T follicular helper cell (primary cell): ENCODE measurements around the gene FSD1.
A peak's percentile ranks its signal among the peaks of the same experiment; 100 is the strongest.
"Not testable (repeated sequence)": the region's sequence is repeated elsewhere in the genome, so short reads cannot be mapped to it uniquely, and the experiment has no call there.

ENCODE experiments used
- DNase-seq: peaks from one replicate; pipeline ENCODE4 v3.0.0-alpha.2; 2020; ENCODE audit warnings: low read depth
- total RNA-seq, 2 experiments: gene quantifications; one replicate each; lab custom pipeline; 2026; lab: John Stamatoyannopoulos, UW

Gene FSD1
- 1.8 to 2.7 reads per million in 2 experiments for total RNA-seq

DNA sequence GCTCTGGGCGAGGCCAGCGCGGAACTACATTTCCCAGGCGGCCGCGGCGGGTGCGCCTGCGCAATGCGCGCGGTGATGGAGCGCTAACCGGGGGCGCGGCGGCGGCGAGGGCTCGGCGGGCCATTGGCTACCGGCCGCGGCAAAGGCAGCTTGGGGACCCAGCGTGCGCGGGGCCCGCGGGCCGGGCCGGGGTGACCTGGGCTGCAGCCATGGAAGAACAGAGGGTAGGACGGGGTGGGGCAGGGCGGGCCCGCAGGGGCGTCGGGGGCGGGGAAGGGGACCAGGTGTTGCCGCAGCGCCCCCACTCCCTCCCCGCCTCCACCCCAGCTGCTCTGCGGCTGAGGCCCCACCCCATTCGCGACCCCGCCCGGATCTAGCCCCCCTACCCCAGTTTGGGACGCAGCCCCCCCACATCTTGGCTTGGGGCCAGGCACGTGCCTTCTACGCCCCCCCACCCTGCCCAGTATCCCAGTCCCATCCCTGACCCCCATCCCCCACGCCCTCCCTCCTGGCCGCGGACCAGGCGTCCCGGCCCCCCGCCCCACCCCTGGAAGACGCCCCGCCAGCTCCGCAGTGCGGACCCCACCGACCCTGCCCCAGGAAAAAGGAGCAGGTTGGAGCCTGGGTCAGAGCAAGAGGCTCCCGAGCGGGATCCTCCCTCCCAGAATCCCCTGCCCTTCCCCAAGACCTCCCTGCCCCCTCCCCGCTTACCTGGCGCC is at the start of gene FSD1:
TSS of gene FSD1 (plus strand) at position 61 of the 719 bp plus-strand sequence. CDS start at position 210, 149 bp downstream.
- DNase-seq, result peak; percentile 25

GRCh38 chr19:4256563-4256962 is 47.8 kb upstream of the FSD1 start:
- DNase-seq, result no peak

DNA sequence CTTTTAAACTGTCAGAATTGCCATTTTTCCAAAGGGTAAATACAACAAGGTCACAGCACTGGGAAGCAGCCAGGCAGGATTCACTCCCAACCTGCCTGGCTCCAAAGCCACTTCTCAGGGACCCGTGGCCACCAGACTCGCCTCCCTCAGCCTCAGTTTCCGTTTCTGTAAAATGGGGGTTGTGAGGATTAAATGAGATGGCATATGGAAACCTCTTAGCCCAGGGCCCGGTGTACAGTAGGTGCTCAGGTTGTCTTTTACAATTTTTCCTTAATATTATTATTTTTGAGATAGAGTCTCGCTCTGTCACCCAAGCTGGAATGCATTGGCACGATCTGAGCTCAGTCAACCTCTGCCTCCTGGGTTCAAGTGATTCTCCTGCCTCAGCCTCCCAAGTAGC is 47.4 kb upstream of the FSD1 start:
- no peak for DNase-seq

DNA sequence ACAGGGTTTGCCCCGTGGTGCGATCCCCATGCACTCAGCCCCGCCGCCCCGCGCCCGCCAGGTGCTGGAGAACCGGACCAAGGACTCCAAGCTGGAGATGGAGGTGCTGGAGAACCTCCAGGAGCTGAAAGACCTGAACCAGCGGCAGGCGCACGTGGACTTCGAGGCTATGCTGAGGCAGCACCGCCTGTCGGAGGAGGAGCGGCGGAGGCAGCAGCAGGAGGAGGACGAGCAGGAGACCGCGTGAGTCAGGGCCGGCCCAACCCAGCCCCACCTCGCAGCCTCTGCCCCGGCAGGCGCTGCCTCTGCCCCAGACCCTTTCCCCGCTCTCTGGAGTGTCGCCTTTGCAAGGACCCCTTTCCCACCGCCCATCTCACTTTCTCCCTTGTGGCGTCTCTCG is 46.2 kb upstream of the FSD1 start:
- no peak for DNase-seq

DNA sequence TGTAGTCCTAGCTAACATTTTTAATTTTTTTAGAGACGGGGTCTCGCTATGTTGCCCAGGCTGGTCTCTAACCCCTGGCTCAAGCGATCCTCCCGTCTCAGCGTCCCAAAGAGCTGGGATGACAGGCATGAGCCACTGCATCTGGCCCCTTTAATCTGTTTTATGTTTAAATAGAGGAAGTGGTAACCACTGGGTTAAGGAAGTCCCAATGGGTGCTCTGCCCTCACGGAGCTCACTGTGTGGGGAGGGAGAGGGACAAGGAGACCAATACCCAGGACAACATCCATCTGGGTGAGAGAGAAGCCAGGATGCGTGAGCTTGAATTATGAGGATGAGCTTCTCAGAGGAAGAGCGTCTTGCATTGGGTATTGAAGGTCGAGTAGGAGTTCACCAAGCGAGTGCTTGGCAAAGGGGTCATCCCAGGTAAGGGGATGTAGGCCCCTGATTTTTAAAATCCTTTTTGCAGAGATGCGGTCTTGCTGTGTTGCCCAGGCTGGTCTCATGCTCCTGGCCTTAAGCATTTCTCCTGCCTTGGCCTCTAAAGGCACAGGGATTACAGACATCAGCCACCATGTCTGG is 43.7 kb upstream of the FSD1 start:
- DNase-seq, result no peak

- DNase-seq, result no peak
Measured at GRCh38 chr19:4264812-4265211, 39.6 kb upstream of the FSD1 start.

- DNase-seq, result no peak
Measured at GRCh38 chr19:4266253-4267000, 38.0 kb upstream of the FSD1 start.

DNA sequence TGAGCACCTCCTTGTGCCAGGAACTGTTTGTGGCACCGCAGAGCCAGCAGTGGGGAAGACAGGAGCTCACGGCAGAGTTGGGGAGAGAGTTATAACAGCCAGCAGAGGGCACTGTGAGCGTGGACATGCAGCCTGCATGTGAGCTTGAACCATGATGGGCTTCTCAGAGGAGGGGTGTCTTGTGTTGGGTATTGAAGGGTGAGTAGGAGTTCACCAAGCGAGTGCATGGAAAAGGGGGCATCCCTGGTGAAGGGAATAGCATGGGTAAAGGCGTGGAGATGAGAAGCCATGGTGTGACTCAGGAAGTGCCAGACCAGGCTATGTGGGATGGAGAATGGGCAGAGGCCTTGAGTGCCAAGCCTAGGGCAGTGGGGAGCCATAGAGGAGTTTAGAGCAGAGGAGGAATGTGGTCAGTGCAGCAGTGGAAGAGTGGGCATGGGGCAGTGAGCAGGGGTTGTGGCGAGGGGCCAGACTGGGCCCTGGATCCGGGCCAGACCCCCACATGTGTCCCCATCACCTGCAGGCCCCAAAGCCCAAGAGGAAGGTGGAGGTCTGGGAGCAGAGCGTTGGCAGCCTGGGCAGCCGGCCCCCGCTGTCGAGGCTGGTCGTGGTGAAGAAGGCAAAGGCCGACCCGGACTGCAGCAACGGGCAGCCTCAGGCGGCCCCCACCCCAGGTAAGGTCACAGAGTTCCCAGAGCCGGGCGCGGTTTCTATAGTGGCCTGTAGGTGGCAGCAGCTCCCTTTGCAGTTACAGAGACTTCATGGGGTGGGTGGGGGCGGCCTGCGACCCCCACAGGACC is 37.1 kb upstream of the FSD1 start:
- peak; percentile 33 for DNase-seq

- DNase-seq, result no peak
Measured at GRCh38 chr19:4267901-4268815, 36.2 kb upstream of the FSD1 start.

- no peak for DNase-seq
Measured at GRCh38 chr19:4268816-4269430, 35.5 kb upstream of the FSD1 start.

GRCh38 chr19:4272894-4273293 is 31.5 kb upstream of the FSD1 start:
- DNase-seq, result no peak

DNA sequence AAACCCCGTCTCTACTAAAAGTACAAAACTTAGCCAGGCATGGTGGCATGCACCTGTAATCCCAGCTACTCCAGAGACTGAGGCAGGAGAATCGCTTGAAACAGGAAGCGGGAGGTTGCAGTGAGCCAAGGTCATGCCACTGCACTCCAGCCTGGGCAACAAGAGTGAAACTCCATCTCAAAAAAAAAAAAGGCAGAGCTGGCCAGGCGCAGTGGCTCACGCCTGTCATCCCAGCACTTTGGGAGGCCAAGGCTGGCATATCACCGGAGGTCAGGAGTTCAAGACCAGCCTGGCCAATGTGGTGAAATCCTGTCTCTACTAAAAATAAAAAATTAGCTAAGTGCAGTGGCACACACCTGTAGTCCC is 30.1 kb upstream of the FSD1 start:
- not testable (repeated sequence) for DNase-seq

DNA sequence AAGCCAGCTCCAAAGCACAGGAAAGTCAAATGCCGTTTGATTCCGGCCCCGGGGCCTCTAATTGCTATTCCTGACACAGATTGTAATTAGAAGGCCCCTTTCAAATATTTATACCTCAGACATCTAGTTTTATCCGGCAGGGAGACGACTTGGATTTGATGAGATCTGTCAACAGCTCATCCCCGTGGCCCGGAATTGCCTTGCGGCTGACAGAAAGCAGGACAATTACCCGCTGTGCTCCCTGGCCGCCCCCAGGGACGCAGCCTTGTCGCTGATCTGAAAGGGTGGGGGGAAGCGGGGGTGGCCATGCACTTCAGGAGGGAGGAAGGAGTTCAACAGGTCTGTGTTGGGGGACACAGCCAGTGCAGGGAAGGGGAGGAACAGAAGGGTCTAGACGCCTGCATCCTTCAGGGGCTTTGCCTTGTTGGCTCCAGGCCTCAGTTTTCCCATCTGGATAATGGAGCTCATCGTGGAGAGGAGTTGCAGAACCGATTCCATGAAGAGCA is 27.2 kb upstream of the FSD1 start:
- DNase-seq, result no peak

DNA sequence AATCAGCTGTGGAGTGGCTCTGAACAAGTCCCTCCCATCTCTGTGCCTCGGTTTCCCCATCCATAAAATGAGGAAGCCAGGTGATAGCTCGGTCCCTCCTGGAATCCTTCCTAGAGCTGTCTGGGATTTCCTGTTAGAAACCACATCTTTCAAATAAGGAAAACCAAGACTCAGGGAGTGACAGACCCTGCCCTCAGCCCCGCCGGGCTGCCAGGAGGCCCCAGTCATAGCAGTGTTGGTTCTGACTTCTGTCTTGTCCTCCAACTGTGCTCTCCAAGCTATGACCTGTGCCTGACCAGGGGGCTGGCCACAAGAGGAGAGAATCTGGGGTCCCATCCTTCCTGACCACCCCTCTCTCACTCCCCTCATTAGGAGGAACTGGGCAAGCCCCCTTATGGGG is 26.4 kb upstream of the FSD1 start:
- no peak for DNase-seq

GRCh38 chr19:4278419-4279266 is 25.8 kb upstream of the FSD1 start, which contains the start of gene SHD:
TSS of gene SHD (plus strand) at chr19:4279266. CDS start at chr19:4280064, 798 bp downstream.
- no peak for DNase-seq

GRCh38 chr19:4279267-4279529 is 25.2 kb upstream of the FSD1 start:
- no peak for DNase-seq

DNA sequence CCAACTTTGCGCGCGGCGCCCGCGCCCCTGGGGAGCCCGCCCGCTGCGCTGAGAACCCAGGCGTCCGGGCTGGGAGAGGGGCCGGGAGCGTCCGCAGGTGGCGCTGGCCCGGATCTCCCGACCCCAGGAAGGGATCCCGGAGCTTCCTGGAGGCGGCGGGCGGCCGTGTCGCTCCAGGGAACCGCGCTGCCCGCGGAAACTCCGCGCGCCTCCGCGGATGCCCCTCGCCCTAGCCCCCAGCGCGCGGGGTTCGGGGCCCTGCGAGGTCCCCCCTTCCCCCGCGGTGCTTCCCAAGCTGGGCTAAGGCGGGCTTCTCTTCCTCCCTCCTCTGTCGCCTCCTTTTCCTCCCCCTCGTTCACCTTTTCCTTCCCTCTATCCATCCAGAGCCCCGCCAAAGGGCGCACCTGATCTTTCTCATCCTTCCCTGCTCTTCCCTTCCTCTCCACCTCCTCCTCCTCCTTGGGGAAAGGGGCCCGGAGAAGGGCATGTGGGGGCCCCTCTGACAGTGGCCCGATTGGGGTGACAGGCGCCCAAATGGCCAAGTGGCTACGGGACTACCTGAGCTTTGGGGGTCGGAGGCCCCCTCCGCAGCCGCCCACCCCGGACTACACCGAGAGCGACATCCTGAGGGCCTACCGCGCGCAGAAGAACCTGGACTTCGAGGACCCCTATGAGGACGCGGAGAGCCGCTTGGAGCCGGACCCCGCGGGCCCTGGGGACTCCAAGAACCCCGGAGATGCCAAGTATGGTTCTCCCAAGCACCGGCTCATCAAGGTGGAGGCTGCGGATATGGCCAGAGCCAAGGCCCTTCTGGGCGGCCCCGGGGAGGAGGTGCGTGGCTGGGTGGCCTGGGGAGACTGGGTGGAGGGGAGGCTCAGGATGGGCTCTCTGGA is 24.6 kb upstream of the FSD1 start:
- DNase-seq, result no peak

GRCh38 chr19:4284176-4284958 is 20.0 kb upstream of the FSD1 start:
- DNase-seq, result no peak
